AG04449 (cell line): ENCODE measurements around the gene PLLP.

Source experiments
- CTCF ChIA-PET: fragments of 350-600 bp; formaldehyde crosslinking; extraction: SDS; loops from one replicate; lab custom pipeline; 2021; ENCODE audit warnings: antibody characterized with exemption; lab: Yijun Ruan, JAX
- POLR2A ChIA-PET: fragments of 400-600, 350-600 bp; formaldehyde crosslinking; extraction: SDS; loops from one replicate; lab custom pipeline; 2020; ENCODE audit warnings: antibody characterized with exemption, inconsistent platforms; lab: Yijun Ruan, JAX
- DNase-seq: peaks from one replicate; pipeline ENCODE4 v3.0.0-alpha.2; 2010; ENCODE audit warnings: low read depth, low spot score
- H3K4me3 ChIP-seq: 2 replicates; pipeline ENCODE4 v1.5.1; 2011; ENCODE audit warnings: low read depth, mild to moderate bottlenecking, control low read depth, low read length
- CTCF ChIP-seq: IDR thresholded peaks from one replicate; pipeline ENCODE4 v1.5.1; 2011; ENCODE audit warnings: mild to moderate bottlenecking, moderate library complexity, low read length, control low read depth, inconsistent platforms; ENCODE audit not compliant: insufficient read depth; ENCODE audit errors: missing control alignments

The PLLP gene

GRCh38 chr16:57229079-57229478 lies 55.4 kb downstream of the PLLP start:
- CTCF ChIA-PET: no interaction called here
- POLR2A ChIA-PET: no interaction called here
- no peak overlapping the region for H3K4me3 ChIP-seq
- no peak for TF ChIP-seq CTCF
- DNase-seq: no peak

- no peak overlapping the region for H3K4me3 ChIP-seq
- DNase-seq: no peak
- no peak for TF ChIP-seq CTCF
- ChIA-PET CTCF (no interaction called here), POLR2A (interaction anchor here (1.5 kb wide), 1 partner anchor 15 kb away, joined by 4 read pairs; no protein-coding TSS in a partner anchor)
These were observed 57.5 kb downstream of the PLLP start for GRCh38 chr16:57226701-57227621.

GRCh38 chr16:57225978-57226377 lies 58.5 kb downstream of the PLLP start:
- ChIA-PET CTCF (no interaction called here), POLR2A (interaction anchor here (1.5 kb wide), 1 partner anchor 15 kb away, joined by 4 read pairs; no protein-coding TSS in a partner anchor)
- no peak for DNase-seq
- no peak overlapping the region for H3K4me3 ChIP-seq
- no peak for TF ChIP-seq CTCF

GRCh38 chr16:57224651-57225335 lies 59.7 kb downstream of the PLLP start:
- no peak for TF ChIP-seq CTCF
- POLR2A ChIA-PET: no interaction called here
- CTCF ChIA-PET: interaction anchor here (1.4 to 1.7 kb wide), 2 partner anchors 8 to 18 kb away, joined by 3 to 4 read pairs; no protein-coding TSS in a partner anchor
- no peak for DNase-seq
- no peak overlapping the region for H3K4me3 ChIP-seq

- ChIA-PET CTCF (interaction anchor here (1.1 to 1.7 kb wide), 2 partner anchors 8 to 10 kb away, joined by 3 to 4 read pairs; no protein-coding TSS in a partner anchor), POLR2A (no interaction called here)
- TF ChIP-seq CTCF: no peak
- DNase-seq: no peak
- no peak overlapping the region for H3K4me3 ChIP-seq
These were observed 61.4 kb downstream of the PLLP start for GRCh38 chr16:57223057-57223456.

GRCh38 chr16:57216968-57217367 lies 67.5 kb downstream of the PLLP start:
- no peak overlapping the region for H3K4me3 ChIP-seq
- ChIA-PET CTCF (interaction anchor here (2.5 kb wide), 1 partner anchor 11 kb away, joined by 11 read pairs; no protein-coding TSS in a partner anchor), POLR2A (no interaction called here)
- DNase-seq: no peak
- TF ChIP-seq CTCF: no peak
